Measurements from ENCODE around the gene PTPRM. TPM values are rescaled to one million over a fixed set of nuclear protein-coding genes. Genes with fewer than 3 reads are reported as not detected.

Gene PTPRM
- total RNA-seq, 1 experiment from 2014 or later = 11.1 TPM

DNA sequence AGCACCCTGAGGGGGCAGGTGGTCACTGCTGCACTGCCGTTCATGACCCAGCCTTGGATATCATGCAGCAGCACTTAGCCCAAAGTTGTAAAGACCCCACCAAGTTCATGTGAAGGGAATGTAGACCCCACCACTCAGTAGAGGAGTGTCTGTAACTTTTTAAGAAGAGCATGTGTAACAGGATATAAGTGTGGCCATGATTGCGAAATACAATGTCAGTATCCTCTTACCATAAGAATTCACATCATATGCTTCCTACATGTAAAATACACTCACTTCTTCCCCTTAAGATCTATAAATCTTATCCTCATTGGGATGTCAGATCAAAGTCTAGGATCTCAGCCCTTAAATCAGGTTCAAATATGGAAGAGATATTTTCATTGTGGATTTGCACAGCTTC lies 276.9 kb downstream of the PTPRM start:
- CTCF ChIA-PET = no interaction called here
- TF ChIP-seq, protein P1, sequence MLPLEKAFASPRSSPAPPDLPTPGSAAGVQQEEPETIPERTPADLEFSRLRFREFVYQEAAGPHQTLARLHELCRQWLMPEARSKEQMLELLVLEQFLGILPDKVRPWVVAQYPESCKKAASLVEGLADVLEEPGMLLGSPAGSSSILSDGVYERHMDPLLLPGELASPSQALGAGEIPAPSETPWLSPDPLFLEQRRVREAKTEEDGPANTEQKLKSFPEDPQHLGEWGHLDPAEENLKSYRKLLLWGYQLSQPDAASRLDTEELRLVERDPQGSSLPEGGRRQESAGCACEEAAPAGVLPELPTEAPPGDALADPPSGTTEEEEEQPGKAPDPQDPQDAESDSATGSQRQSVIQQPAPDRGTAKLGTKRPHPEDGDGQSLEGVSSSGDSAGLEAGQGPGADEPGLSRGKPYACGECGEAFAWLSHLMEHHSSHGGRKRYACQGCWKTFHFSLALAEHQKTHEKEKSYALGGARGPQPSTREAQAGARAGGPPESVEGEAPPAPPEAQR (CRISPR knock-in tag; IDR thresholded peaks at IDR 0.05) = no peak
- TF ChIP-seq FOXP4 (CRISPR knock-in tag; IDR thresholded peaks at IDR 0.05) (no peak), NFYB (CRISPR knock-in tag; conservative IDR thresholded peaks at IDR 0.05; ENCODE audit: low read depth) (no peak), GABPB1 (CRISPR knock-in tag; IDR thresholded peaks at IDR 0.05) (no peak)
- TF ChIP-seq, protein P2, sequence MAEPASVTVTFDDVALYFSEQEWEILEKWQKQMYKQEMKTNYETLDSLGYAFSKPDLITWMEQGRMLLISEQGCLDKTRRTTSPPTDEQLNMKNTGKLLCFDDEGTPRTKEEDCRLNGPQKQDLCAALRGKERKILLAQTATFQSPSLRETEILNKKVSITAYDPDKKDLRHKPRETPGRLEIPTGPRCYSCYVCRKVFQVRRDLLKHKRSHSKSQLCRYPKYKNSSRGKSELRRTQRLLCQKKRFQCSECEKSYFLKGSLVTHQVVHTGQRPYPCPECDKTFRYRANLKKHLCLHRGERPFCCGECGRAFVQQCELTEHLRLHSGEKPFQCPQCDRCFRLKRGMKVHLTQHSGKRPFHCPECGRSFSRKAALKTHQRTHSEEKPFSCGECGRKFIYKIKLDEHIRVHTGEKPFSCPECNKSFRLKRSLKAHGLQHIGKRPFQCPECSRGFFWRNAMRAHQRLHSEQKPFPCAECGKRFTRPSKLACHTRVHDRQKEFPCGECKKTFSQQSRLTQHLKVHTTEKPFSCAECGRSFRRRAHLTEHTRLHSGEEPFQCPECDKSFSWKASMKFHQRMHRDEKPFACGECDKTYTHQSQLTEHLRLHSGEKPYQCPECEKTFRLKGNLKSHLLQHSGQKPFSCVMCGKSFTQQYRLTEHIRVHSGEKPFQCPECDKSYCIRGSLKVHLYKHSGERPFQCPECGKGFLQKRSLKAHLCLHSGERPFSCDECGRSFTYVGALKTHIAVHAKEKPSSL (CRISPR knock-in tag; conservative IDR thresholded peaks at IDR 0.05) = no peak
- Mint-ChIP-seq H3K4me3 (no peak overlapping the region), H3K27ac (no peak overlapping the region), H3K4me1 (peaks cover 5% of the 10 kb centered on the region), H3K9me3 (peaks cover 30% of the 10 kb centered on the region), H3K36me3 (peaks cover 20% of the 10 kb centered on the region), H3K27me3 (ENCODE audit: low read depth) (peaks cover 2% of the 10 kb centered on the region; the same call in 1 of the 2 replicates)
- ATAC-seq (no peak), DNase-seq (ENCODE audit: low spot score) (no peak)
- POLR2A ChIA-PET = no interaction called here

- Mint-ChIP-seq H3K36me3 (peaks cover 20% of the 10 kb centered on the region), H3K4me3 (no peak overlapping the region), H3K27me3 (ENCODE audit: low read depth) (peaks cover 2% of the 10 kb centered on the region; the same call in 1 of the 2 replicates), H3K9me3 (peaks cover 30% of the 10 kb centered on the region), H3K27ac (no peak overlapping the region), H3K4me1 (peaks cover 8% of the 10 kb centered on the region)
- ATAC-seq (no peak), DNase-seq (ENCODE audit: low spot score) (no peak)
- ChIA-PET CTCF (no interaction called here), POLR2A (no interaction called here)
- TF ChIP-seq PRDM15 (CRISPR knock-in tag; IDR thresholded peaks at IDR 0.05) = no peak
- TF ChIP-seq MXD4 (CRISPR knock-in tag; IDR thresholded peaks at IDR 0.05; ENCODE audit: borderline replicate concordance) = no peak
- no peak for TF ChIP-seq ZNF317 (CRISPR knock-in tag; IDR thresholded peaks at IDR 0.05; ENCODE audit: borderline replicate concordance, low read depth)
- no peak for TF ChIP-seq CDX4 (CRISPR knock-in tag; IDR thresholded peaks at IDR 0.05; ENCODE audit: borderline replicate concordance)
- no peak for TF ChIP-seq NR3C1 (CRISPR knock-in tag; conservative IDR thresholded peaks at IDR 0.05; ENCODE audit: low read depth)
- TF ChIP-seq, protein P3, sequence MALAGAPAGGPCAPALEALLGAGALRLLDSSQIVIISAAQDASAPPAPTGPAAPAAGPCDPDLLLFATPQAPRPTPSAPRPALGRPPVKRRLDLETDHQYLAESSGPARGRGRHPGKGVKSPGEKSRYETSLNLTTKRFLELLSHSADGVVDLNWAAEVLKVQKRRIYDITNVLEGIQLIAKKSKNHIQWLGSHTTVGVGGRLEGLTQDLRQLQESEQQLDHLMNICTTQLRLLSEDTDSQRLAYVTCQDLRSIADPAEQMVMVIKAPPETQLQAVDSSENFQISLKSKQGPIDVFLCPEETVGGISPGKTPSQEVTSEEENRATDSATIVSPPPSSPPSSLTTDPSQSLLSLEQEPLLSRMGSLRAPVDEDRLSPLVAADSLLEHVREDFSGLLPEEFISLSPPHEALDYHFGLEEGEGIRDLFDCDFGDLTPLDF (CRISPR knock-in tag; IDR thresholded peaks at IDR 0.05) = no peak
- TF ChIP-seq JUN (CRISPR knock-in tag; IDR thresholded peaks at IDR 0.05) = no peak
- no peak for TF ChIP-seq MLX (CRISPR knock-in tag; IDR thresholded peaks at IDR 0.05)
- TF ChIP-seq ATF3 (CRISPR knock-in tag; conservative IDR thresholded peaks at IDR 0.05) = no peak
- TF ChIP-seq ZNF138 (CRISPR knock-in tag; conservative IDR thresholded peaks at IDR 0.05) = no peak
- TF ChIP-seq HMGXB4 (CRISPR knock-in tag; IDR thresholded peaks at IDR 0.05) = no peak
- TF ChIP-seq ETV6 (CRISPR knock-in tag; IDR thresholded peaks at IDR 0.05) = no peak
- TF ChIP-seq, protein P4, sequence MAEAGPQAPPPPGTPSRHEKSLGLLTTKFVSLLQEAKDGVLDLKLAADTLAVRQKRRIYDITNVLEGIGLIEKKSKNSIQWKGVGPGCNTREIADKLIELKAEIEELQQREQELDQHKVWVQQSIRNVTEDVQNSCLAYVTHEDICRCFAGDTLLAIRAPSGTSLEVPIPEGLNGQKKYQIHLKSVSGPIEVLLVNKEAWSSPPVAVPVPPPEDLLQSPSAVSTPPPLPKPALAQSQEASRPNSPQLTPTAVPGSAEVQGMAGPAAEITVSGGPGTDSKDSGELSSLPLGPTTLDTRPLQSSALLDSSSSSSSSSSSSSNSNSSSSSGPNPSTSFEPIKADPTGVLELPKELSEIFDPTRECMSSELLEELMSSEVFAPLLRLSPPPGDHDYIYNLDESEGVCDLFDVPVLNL (CRISPR knock-in tag; IDR thresholded peaks at IDR 0.05; ENCODE audit: borderline replicate concordance, low read depth) = no peak
- TF ChIP-seq NR2C2 (CRISPR knock-in tag; IDR thresholded peaks at IDR 0.05) = no peak
Measured at GRCh38 chr18:7844418-7844817, 277.3 kb downstream of the PTPRM start.
